NCI-H1092 treated with DMSO at 0.1 percent for 48 hours (cell line): ENCODE data around the gene RAVER2.

ENCODE experiments used
- DNase-seq: peaks from one replicate; lab custom pipeline; 2025; lab: John Stamatoyannopoulos, UW

The RAVER2 gene

DNA sequence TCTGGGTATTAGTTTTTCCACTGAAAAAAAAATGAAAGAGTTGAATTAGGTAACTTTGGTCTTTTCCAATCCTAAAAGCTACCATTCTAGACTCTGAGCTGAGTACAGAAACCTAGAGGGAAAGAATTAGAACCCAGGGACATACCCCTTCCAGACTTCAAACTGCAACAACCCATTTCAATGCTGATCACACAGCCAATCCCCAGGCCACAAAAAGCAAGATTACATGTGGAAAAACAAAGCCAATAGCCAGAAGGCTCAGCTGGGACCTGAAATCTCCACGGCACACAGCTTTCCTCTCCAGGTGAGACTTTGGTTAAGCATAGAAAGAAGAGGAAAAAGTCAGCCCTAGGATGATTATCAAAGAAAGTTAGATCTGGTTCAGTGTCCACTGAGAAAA, 132.7 kb downstream of the RAVER2 start:
- DNase-seq, result no peak

GRCh38 chr1:64878090-64878489, 133.2 kb downstream of the RAVER2 start:
- DNase-seq, result no peak

DNA sequence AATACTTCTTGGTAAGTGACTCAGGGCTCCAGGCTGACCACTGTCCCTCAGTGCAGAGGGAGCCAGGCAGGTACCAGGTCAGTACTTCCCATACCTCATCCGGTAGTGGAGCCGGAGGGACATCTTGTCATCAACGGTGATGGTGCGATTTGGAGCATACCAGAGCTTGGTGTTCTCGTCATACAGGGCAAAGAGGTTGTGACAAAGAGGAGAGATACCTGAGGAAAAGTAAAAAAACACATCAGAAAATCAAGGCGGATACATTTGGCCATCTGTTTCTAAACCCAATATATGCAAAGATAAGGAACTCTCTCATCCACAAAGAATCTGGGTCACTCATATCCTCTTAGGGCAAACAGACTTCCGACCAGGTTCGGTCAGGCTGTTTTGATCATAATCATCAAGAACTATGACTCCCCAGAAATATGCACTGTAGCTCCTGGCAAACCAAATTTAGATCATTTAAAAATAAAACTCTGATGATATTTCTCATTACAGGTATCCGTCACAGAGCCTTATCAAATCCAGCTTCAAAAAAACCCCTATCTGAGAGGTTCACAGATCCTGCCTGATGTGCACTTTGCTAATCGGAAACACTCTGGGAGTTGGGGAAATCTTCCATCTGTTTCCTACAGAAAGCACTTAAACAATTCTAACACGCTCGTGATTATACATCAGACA, 134.2 kb downstream of the RAVER2 start:
- no peak for DNase-seq

DNA sequence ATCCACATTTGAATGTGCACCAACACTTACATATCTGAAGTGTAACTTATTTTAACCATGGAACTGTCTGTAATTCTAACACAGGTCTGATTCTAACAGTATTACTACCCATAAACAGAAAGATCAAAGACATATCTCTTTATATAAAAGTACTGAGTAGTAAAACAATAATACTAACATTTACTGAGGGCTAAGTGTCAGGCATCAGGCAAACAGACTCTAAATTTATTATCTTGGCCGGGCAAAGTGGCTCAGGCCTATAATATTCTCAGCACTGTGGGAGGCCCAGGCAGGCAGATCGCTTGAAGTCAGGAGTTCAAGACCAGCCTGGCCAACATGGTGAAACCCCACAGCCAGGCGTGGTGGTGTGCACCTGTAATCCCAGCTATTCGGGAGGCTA, 135.6 kb downstream of the RAVER2 start:
- DNase-seq, result no peak

DNA sequence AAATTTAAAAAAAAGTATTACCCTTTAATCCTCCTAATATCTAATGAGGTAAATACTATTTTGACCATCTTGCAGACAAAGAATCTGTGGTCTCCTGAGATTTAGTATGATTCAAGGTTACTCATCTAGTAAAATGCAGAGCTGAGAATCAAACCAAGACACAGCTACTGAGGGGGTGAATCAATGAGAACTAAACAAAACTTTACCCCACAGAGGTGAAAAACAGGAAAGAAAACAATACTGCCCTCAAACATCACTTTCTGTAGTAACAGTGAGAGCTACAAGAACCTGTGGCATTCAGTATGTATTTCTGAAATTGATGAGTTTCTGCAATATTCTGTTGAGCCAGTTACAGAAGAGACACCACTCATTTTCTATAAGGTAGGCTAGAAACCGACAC, 136.4 kb downstream of the RAVER2 start:
- no peak for DNase-seq
